Prostate gland (tissue), 2 donors: ENCODE results near the gene DPYD.

Experiments used
- CTCF ChIP-seq, 4 experiments: fragments of 200-600 bp in 2 of 4; fragments of 450-650 bp in 2 of 4; sonication (generic) in 2 of 4; IDR thresholded peaks; 1 replicate in 3 of 4; 2 replicates in 1 of 4; pipeline ENCODE4 v1.5.1; 2016 to 2019; ENCODE audit warnings: antibody characterized with exemption in 4 of 4, mild to moderate bottlenecking in 2 of 4, moderate library complexity in 2 of 4
- POLR2A ChIP-seq: fragments of 450-650 bp; IDR thresholded peaks from one replicate; pipeline ENCODE4 v1.6.1; 2016; ENCODE audit warnings: antibody characterized with exemption, mild to moderate bottlenecking
- POLR2AphosphoS5 ChIP-seq: sonication (generic); formaldehyde crosslinking; IDR thresholded peaks from one replicate; pipeline ENCODE4 v1.6.1; 2017; ENCODE audit warnings: antibody characterized with exemption

DNA sequence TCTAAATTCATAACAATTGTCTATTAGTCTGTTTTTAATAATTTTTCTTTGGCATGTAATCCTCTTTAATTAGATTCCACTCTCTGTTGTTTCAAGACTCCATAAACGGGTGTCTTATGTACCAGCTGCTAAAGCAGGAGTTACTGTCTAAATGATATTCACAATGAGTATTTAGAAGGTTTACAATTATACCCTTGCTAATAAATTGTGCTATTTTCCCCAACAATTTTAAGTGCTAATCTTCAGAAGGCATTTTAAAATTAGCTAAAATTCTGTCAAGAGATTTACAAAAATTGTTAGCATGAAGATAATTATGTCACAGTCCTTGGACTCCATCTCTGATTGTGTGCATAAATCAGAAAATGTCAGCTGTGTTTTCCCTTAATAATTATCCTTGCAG is 83.7 kb downstream of the DPYD start:
- TF ChIP-seq CTCF (IDR thresholded peaks at IDR 0.05) (no peak), POLR2AphosphoS5 (no peak), POLR2A (no peak)
